Heart left ventricle (tissue), 16 donors: ENCODE measurements around the gene VKORC1L1. TPM values are rescaled to one million over a fixed set of nuclear protein-coding genes. Genes with fewer than 3 reads are reported as not detected.
A peak's percentile ranks its signal among the peaks of the same experiment; 100 is the strongest.
"Not testable (repeated sequence)": the region's sequence is repeated elsewhere in the genome, so short reads cannot be mapped to it uniquely, and the experiment has no call there.

Experiments used
- ATAC-seq, 4 donors: fragments of 200-7000 bp; cut with Tn5 transposase; one replicate each; pipeline ENCODE4 v1.9.1; 2020 to 2022; ENCODE audit warnings: moderate library complexity in 4 of 4, mild to moderate bottlenecking in 3 of 4, moderate number of reproducible peaks in 1 of 4
- DNase-seq, 5 donors: peaks; one replicate each; pipeline ENCODE4 v3.0.0-alpha.2; 2020
- H3K27ac ChIP-seq, 12 donors: fragments of 200-600 bp; sonication (generic) in 4 of 12; one replicate each; pipeline versions ENCODE4 v1.5.0 to v1.8.0; 2016 to 2022; ENCODE audit warnings: mild to moderate bottlenecking in 2 of 12
- H3K27me3 ChIP-seq, 9 donors: fragments of 200-600 bp; sonication (generic) in 2 of 9; one replicate each; pipeline versions ENCODE4 v1.5.1 to v1.8.0; 2016 to 2022; ENCODE audit warnings: mild to moderate bottlenecking in 3 of 9
- H3K36me3 ChIP-seq, 9 donors: fragments of 200-600 bp; sonication (generic) in 2 of 9; one replicate each; pipeline versions ENCODE4 v1.5.0 to v1.8.0; 2018 to 2022; ENCODE audit warnings: mild to moderate bottlenecking in 2 of 9
- H3K4me1 ChIP-seq, 12 donors: fragments of 200-600 bp; sonication (generic) in 4 of 12; one replicate each; pipeline versions ENCODE4 v1.5.0 to v1.8.0; 2016 to 2022; ENCODE audit warnings: mild to moderate bottlenecking in 3 of 12
- H3K4me3 ChIP-seq, 12 donors: fragments of 200-600 bp; sonication (generic) in 4 of 12; one replicate each; pipeline versions ENCODE4 v1.5.0 to v1.8.0; 2017 to 2022; ENCODE audit warnings: mild to moderate bottlenecking in 9 of 12, moderate library complexity in 4 of 12
- H3K9me3 ChIP-seq, 12 donors: fragments of 200-600 bp; sonication (generic) in 4 of 12; one replicate each; pipeline versions ENCODE4 v1.5.0 to v1.8.0; 2016 to 2022; ENCODE audit warnings: mild to moderate bottlenecking in 1 of 12
- WGBS, 4 donors: extraction: QIAGEN DNeasy Blood & Tissue Kit in 2 of 4; methylation state at CpG; one replicate each; pipeline versions ENCODE4 v1.1.5 to v1.1.7; 2013 to 2018; 5-methylcytosine and 5-hydroxymethylcytosine counted together
- intact Hi-C, 10 donors: fragments of 100-400 bp; cut with DNase I; formaldehyde crosslinking; loops; one replicate each; pipeline versions ENCODE4 v1.11.1 to v1.14.2; 2022
- polyA plus RNA-seq, 2 donors: library from polyadenylated mRNA; stranded (reverse); fragments of 200-250 nt; gene quantifications; one replicate each; pipeline ENCODE4 v1.2.3, GENCODE V29; 2013
- total RNA-seq, 9 donors: library from RNA; depleted of rRNA in 2 of 9; stranded (reverse); fragments of >200 nt in 2 of 9; fragmentation: NEBNext Ultra II Directional in 3 of 9; extraction: Animal tissue kit (Norgen Biotek cat#: 25700) in 3 of 9; gene quantifications; one replicate each; pipeline versions ENCODE4 v1.1.0 to v1.2.4, GENCODE V29; 2016 to 2023
- donor health status: ischemic (EF 13 %, LVEDD 7.1; RV severe dilation, severe dysfunction).
- donor health status: healthy with polysubstance abuse.
- donor health status: DM: no; HTN: yes; CAD: no.
- donor health status: DM: no; HTN: no; CAD: no.
- donor health status: ischemic (EF 25% LVEDD 6.9; RV normal size, moderate dysfunction).
- donor health status: ischemic (EF 25% LVEDD 5.7; RV mildly dilated, moderate dysfunction).
- donor health status: healthy.
- donor health status: DM: yes; HTN: yes; CAD: no.
- donor health status: ischemic (EF 35%, LVEDD 5.7; RV mildly dilated, moderate dysfunction).
- donor health status: nonischemic (EF 11% LVEDD 7.7; RV severe dilation, severe dysfunction).
- donor health status: DM: yes; HTN: yes; CAD: no.
- donor health status: PGD.
- donor health status: ischemic (EF 29% LVEDD 5.4; RV normal size, mild dysfunction).
- donor health status: nonischemic (EF 23%, LVEDD 6.1; RV moderate dilation, normal function).

The VKORC1L1 gene
- total and polyA plus RNA-seq, 11 donors, result 5.0 to 24.9 (median 18.6) TPM

- H3K27ac ChIP-seq, H3K27me3 ChIP-seq, ATAC-seq, DNase-seq, H3K36me3 ChIP-seq, H3K9me3 ChIP-seq, intact Hi-C loops, H3K4me1 ChIP-seq, H3K4me3 ChIP-seq: not testable (repeated sequence)
- 29 to 46% (median 34%) methylated on average over 3 of the region's 3 CpGs for WGBS, 4 donors
Observed at GRCh38 chr7:65866244-65866643, 6.6 kb upstream of the VKORC1L1 start.

GRCh38 chr7:65867681-65868080 is 5.2 kb upstream of the VKORC1L1 start:
- H3K27me3 ChIP-seq, H3K9me3 ChIP-seq, intact Hi-C loops, H3K36me3 ChIP-seq, ATAC-seq, H3K27ac ChIP-seq, H3K4me3 ChIP-seq, DNase-seq: not testable (repeated sequence)
- WGBS, 4 donors, result 84 to 98% (median 86%) methylated on average over 2 of the region's 2 CpGs
- peaks cover 0 to 14% (median 2%) of the 10 kb centered on the region in 12 donors for H3K4me1 ChIP-seq

GRCh38 chr7:65869312-65869711 is 3.6 kb upstream of the VKORC1L1 start:
- WGBS, 4 donors, result 57 to 65% (median 61%) methylated on average over 5 of the region's 5 CpGs

GRCh38 chr7:65871451-65871850 is 1.4 kb upstream of the VKORC1L1 start:
- H3K4me3 ChIP-seq, H3K36me3 ChIP-seq, H3K9me3 ChIP-seq, H3K27me3 ChIP-seq: not testable (repeated sequence)
- intact Hi-C loops, result loop anchor here in 1 of 10 donors (10.0 kb wide), 1 partner anchor 113 kb away; the partner anchor contains the start of gene GUSB
- DNase-seq (peak in 4 of 5 donors; percentile 39 to 64 (median 45)), ATAC-seq (peak in 3 of 4 donors; percentile 12 to 39 (median 19))
- peaks cover 0 to 20% (median 8%) of the 10 kb centered on the region in 12 donors for H3K4me1 ChIP-seq
- 25 to 36% (median 31%) methylated on average over 2 of the region's 2 CpGs for WGBS, 4 donors
- peak overlapping the region in 7 of 12 donors; percentile 9 to 80 (median 50) for H3K27ac ChIP-seq

More at GRCh38 chr7:65869312-65869711, 3.6 kb upstream of the VKORC1L1 start:
- H3K4me1 ChIP-seq, result peaks cover 0 to 16% (median 5%) of the 10 kb centered on the region in 12 donors
- H3K27ac ChIP-seq, ATAC-seq, H3K27me3 ChIP-seq, DNase-seq, H3K4me3 ChIP-seq, H3K9me3 ChIP-seq, intact Hi-C loops, H3K36me3 ChIP-seq: not testable (repeated sequence)

GRCh38 chr7:65873582-65874193 is 814 bp downstream of the VKORC1L1 start:
- peak overlapping the region; percentile 63 to 99 (median 83) for H3K4me3 ChIP-seq
- not testable (repeated sequence) for H3K27me3 ChIP-seq, H3K9me3 ChIP-seq, H3K36me3 ChIP-seq
- intact Hi-C loops, result loop anchor here in 1 of 10 donors (10.0 kb wide), 1 partner anchor 111 kb away; the partner anchor contains the start of gene GUSB
- peak overlapping the region in 11 of 12 donors; percentile 58 to 85 (median 70) for H3K27ac ChIP-seq
- DNase-seq (peak; percentile 21 to 66 (median 31)), ATAC-seq (peak in 2 of 4 donors; percentile 6 to 11)
- WGBS, 4 donors, result 0 to 2% (median 1%) methylated on average over 4 to 57 of the region's 57 CpGs
- peaks cover 0 to 20% (median 8%) of the 10 kb centered on the region in 12 donors for H3K4me1 ChIP-seq

GRCh38 chr7:65875715-65876114 is 2.8 kb downstream of the VKORC1L1 start:
- peaks cover 0 to 20% (median 8%) of the 10 kb centered on the region in 12 donors for H3K4me1 ChIP-seq
- 82 to 94% (median 91%) methylated on average over 4 of the region's 4 CpGs for WGBS, 4 donors
- not testable (repeated sequence) for H3K27ac ChIP-seq, H3K4me3 ChIP-seq, H3K9me3 ChIP-seq, H3K27me3 ChIP-seq, H3K36me3 ChIP-seq, ATAC-seq, DNase-seq
- intact Hi-C loops, result loop anchor here in 1 of 10 donors (10.0 kb wide), 1 partner anchor 109 kb away; the partner anchor contains the start of gene GUSB

GRCh38 chr7:65879292-65880153 is 6.6 kb downstream of the VKORC1L1 start:
- H3K4me3 ChIP-seq, H3K27ac ChIP-seq, ATAC-seq, H3K36me3 ChIP-seq, H3K9me3 ChIP-seq, H3K27me3 ChIP-seq, DNase-seq, H3K4me1 ChIP-seq: not testable (repeated sequence)
- WGBS, 4 donors, result 69 to 85% (median 75%) methylated on average over 5 of the region's 5 CpGs
- intact Hi-C loops, result loop anchor here in 1 of 10 donors (10.0 kb wide), 1 partner anchor 105 kb away; the partner anchor contains the start of gene GUSB

- 87 to 98% (median 89%) methylated on average over 5 of the region's 5 CpGs for WGBS, 4 donors
- H3K4me3 ChIP-seq, H3K36me3 ChIP-seq, H3K9me3 ChIP-seq, H3K27ac ChIP-seq, H3K27me3 ChIP-seq, H3K4me1 ChIP-seq, DNase-seq, ATAC-seq, intact Hi-C loops: not testable (repeated sequence)
Observed at GRCh38 chr7:65880242-65880641, 7.4 kb downstream of the VKORC1L1 start.

GRCh38 chr7:65884983-65885382 is 12.1 kb downstream of the VKORC1L1 start:
- H3K9me3 ChIP-seq, result peaks cover 0 to 10% (median 0%) of the 10 kb centered on the region in 12 donors
- H3K36me3 ChIP-seq, ATAC-seq, H3K4me3 ChIP-seq, DNase-seq, H3K27me3 ChIP-seq, intact Hi-C loops: not testable (repeated sequence)
- H3K4me1 ChIP-seq, result peaks cover 0 to 19% (median 0%) of the 10 kb centered on the region in 12 donors
- peak overlapping the region in 2 of 12 donors; percentile 13 to 31 for H3K27ac ChIP-seq

- H3K4me3 ChIP-seq, DNase-seq, H3K27me3 ChIP-seq, H3K36me3 ChIP-seq, intact Hi-C loops: not testable (repeated sequence)
- Histone ChIP-seq H3K9me3 (peaks cover 0 to 10% (median 0%) of the 10 kb centered on the region in 12 donors), H3K27ac (peak overlapping the region in 5 of 12 donors; percentile 31 to 59 (median 50)), H3K4me1 (peaks cover 0 to 19% (median 0%) of the 10 kb centered on the region in 12 donors)
- 17 to 52% (median 47%) methylated on average over 1 to 2 of the region's 3 CpGs for whole genome bisulfite sequencing, 4 donors
- ATAC-seq, result peak in 3 of 4 donors; percentile 34 to 64 (median 36)
Observed at GRCh38 chr7:65885533-65885932, 12.7 kb downstream of the VKORC1L1 start.
